Measurements from ENCODE around the gene IQGAP2.

The IQGAP2 gene

DNA sequence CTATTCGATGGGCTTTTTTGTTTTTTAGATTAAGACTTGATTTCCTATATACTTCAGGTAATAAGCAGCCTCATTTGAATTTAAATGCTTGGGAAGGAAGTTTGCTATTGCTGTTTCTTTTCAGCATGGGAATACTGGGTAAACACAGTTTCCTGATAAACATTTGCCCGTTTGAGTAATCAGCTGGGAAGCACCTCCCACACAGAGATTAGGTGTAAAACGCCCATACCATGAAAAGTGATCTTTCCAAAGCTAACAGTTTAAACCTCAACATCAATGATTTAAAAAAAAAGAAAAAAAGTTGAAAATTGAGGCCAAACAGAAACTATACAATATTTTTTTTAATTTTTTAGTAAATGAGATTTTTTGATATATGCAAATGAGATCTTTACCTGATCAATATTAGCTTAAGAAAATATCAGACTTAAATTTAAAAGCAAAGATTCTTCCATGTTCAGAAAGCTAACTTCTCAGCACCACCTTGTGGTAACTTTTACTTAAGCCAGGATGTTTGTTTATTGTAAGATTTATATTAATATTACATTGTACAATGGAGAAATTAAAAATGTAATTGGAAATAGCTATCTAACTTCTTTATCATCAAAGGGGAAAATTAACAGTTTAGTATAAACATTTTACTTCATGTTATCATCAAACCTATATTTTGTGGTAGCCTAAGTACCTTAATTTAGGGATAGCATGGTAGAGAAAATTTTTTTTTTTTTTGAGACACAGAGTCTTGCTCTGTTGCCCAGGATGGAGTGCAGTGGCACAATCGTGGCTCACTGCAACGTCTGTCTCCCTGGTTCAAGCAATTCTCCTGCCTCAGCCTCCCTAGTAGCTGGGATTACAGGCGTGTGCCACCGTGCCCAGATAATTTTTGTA is 180.3 kb downstream of the IQGAP2 start:
- Histone ChIP-seq H3K9me3 (ENCODE audit: insufficient read depth, low read depth, low read length) (no peaks in the 10 kb centered on the region), H3K79me2 (ENCODE audit: insufficient read depth, low read length) (no peaks in the 10 kb centered on the region), H3K27me3 (ENCODE audit: insufficient read depth, low read length, poor library complexity, severe bottlenecking) (no peaks in the 10 kb centered on the region), H3K4me3 (ENCODE audit: low read length, poor library complexity, severe bottlenecking) (no peak overlapping the region), H3K9me2 (replicated peaks; ENCODE audit: low read depth, low read length) (no peaks in the 10 kb centered on the region), H3F3A (ENCODE audit: low read depth) (no peaks in the 10 kb centered on the region), H2AFZ (ENCODE audit: low read length) (no peak overlapping the region), H4K20me1 (ENCODE audit: insufficient read depth, low read length, poor library complexity, severe bottlenecking) (no peaks in the 10 kb centered on the region), H3K4me2 (ENCODE audit: low read depth, low read length, poor library complexity, severe bottlenecking) (no peak overlapping the region), H3K9ac (ENCODE audit: low read depth, low read length, poor library complexity, severe bottlenecking) (no peak overlapping the region), H3K4me1 (ENCODE audit: insufficient read depth, low read length, poor library complexity, severe bottlenecking) (peaks cover 3% of the 10 kb centered on the region), H3K36me3 (ENCODE audit: insufficient read depth, low read length) (peaks cover 6% of the 10 kb centered on the region; the same call in 1 of the 2 replicates)
- TF ChIP-seq EZH2phosphoT487 (IDR thresholded peaks at IDR 0.05; ENCODE audit: borderline replicate concordance) = no peak
- TF ChIP-seq, protein P1, sequence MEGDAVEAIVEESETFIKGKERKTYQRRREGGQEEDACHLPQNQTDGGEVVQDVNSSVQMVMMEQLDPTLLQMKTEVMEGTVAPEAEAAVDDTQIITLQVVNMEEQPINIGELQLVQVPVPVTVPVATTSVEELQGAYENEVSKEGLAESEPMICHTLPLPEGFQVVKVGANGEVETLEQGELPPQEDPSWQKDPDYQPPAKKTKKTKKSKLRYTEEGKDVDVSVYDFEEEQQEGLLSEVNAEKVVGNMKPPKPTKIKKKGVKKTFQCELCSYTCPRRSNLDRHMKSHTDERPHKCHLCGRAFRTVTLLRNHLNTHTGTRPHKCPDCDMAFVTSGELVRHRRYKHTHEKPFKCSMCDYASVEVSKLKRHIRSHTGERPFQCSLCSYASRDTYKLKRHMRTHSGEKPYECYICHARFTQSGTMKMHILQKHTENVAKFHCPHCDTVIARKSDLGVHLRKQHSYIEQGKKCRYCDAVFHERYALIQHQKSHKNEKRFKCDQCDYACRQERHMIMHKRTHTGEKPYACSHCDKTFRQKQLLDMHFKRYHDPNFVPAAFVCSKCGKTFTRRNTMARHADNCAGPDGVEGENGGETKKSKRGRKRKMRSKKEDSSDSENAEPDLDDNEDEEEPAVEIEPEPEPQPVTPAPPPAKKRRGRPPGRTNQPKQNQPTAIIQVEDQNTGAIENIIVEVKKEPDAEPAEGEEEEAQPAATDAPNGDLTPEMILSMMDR (conservative IDR thresholded peaks at IDR 0.05; ENCODE audit: low read length) = peak; percentile 68

DNA sequence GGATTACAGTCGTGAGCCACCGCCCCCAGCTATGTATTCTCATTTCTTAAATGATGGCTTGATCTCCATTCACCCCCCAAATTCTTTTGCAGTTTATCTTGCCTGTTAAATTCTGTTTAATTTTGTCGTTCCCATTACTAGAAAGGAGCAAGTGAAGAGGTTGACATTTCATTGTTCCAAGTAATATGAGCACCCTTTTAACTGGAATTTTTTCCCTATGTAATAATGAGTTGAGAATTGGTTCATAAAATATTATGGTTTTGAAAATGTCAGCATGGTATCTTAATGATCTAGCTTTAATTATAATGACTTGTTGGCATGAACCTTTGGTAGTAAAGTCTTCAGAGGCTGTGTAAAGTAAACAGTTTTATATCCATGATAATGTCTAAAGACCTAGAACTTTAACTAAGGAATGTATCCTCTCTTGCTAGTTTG is 182.7 kb downstream of the IQGAP2 start:
- Histone ChIP-seq H4K20me1 (ENCODE audit: insufficient read depth, low read length, poor library complexity, severe bottlenecking) (no peaks in the 10 kb centered on the region), H3K9me2 (replicated peaks; ENCODE audit: low read depth, low read length) (no peaks in the 10 kb centered on the region), H3K4me3 (ENCODE audit: low read length, poor library complexity, severe bottlenecking) (no peak overlapping the region), H3K27me3 (ENCODE audit: insufficient read depth, low read length, poor library complexity, severe bottlenecking) (no peaks in the 10 kb centered on the region), H2AFZ (ENCODE audit: low read length) (no peak overlapping the region), H3K9ac (ENCODE audit: low read depth, low read length, poor library complexity, severe bottlenecking) (no peak overlapping the region), H3K79me2 (ENCODE audit: insufficient read depth, low read length) (no peaks in the 10 kb centered on the region), H3K4me2 (ENCODE audit: low read depth, low read length, poor library complexity, severe bottlenecking) (no peak overlapping the region), H3K36me3 (ENCODE audit: insufficient read depth, low read length) (peaks cover 25% of the 10 kb centered on the region; the same call in 1 of the 2 replicates), H3K9me3 (ENCODE audit: insufficient read depth, low read depth, low read length) (no peaks in the 10 kb centered on the region), H3F3A (ENCODE audit: low read depth) (no peaks in the 10 kb centered on the region), H3K4me1 (ENCODE audit: insufficient read depth, low read length, poor library complexity, severe bottlenecking) (no peaks in the 10 kb centered on the region)
- TF ChIP-seq EZH2phosphoT487 (IDR thresholded peaks at IDR 0.05; ENCODE audit: borderline replicate concordance) = no peak
- TF ChIP-seq, protein P1 (conservative IDR thresholded peaks at IDR 0.05; ENCODE audit: low read length) = no peak

DNA sequence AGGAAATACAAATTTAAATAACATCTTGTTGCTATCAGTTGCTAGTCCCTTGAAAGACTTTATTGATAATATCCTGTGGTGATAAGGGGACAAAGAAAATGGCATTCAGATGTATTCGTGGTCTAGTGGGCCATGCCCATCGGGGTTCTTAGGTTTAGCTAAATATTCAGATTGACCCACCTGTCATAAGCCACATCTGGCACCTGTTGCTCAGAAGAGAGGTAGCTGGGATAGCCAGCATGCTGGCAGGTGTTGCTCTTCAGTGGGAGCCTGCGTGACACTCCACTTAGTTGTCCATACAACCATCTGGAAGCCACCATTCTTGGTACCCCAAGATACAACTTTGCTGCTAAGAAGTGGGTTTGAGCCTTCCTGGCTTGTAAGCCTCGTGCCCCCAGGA is 183.4 kb downstream of the IQGAP2 start:
- no peaks in the 10 kb centered on the region for H3K9me3 ChIP-seq (ENCODE audit: insufficient read depth, low read depth, low read length)
- H3K4me3 ChIP-seq (ENCODE audit: low read length, poor library complexity, severe bottlenecking) = no peak overlapping the region
- H3K4me2 ChIP-seq (ENCODE audit: low read depth, low read length, poor library complexity, severe bottlenecking) = no peak overlapping the region
- no peak overlapping the region for H2AFZ ChIP-seq (ENCODE audit: low read length)
- no peak for TF ChIP-seq EZH2phosphoT487 (IDR thresholded peaks at IDR 0.05; ENCODE audit: borderline replicate concordance)
- TF ChIP-seq, protein P1 (conservative IDR thresholded peaks at IDR 0.05; ENCODE audit: low read length) = no peak
- H4K20me1 ChIP-seq (ENCODE audit: insufficient read depth, low read length, poor library complexity, severe bottlenecking) = no peaks in the 10 kb centered on the region
- H3K4me1 ChIP-seq (ENCODE audit: insufficient read depth, low read length, poor library complexity, severe bottlenecking) = no peaks in the 10 kb centered on the region
- H3K27me3 ChIP-seq (ENCODE audit: insufficient read depth, low read length, poor library complexity, severe bottlenecking) = no peaks in the 10 kb centered on the region
- no peaks in the 10 kb centered on the region for H3F3A ChIP-seq (ENCODE audit: low read depth)
- no peaks in the 10 kb centered on the region for H3K79me2 ChIP-seq (ENCODE audit: insufficient read depth, low read length)
- H3K36me3 ChIP-seq (ENCODE audit: insufficient read depth, low read length) = peaks cover 32% of the 10 kb centered on the region; the same call in 1 of the 2 replicates
- no peaks in the 10 kb centered on the region for H3K9me2 ChIP-seq (replicated peaks; ENCODE audit: low read depth, low read length)
- H3K9ac ChIP-seq (ENCODE audit: low read depth, low read length, poor library complexity, severe bottlenecking) = no peak overlapping the region
